Upper lobe of left lung (tissue), 6 donors: ENCODE measurements around the gene EPHB2. TPM values are rescaled to one million over a fixed set of nuclear protein-coding genes. Genes with fewer than 3 reads are reported as not detected.

Experiments
- ATAC-seq, 2 donors: fragments of 200-7000 bp; cut with Tn5 transposase; one replicate each; pipeline ENCODE4 v1.9.1; 2022; ENCODE audit warnings: mild to moderate bottlenecking in 2 of 2, moderate library complexity in 2 of 2; ENCODE audit not compliant: low FRiP score in 2 of 2
- DNase-seq, 2 donors: peaks; one replicate each; pipeline ENCODE4 v3.0.0-alpha.2; 2019 to 2020
- H3K27ac ChIP-seq, 4 donors: fragments of 200-600 bp; sonication (generic); one replicate each; pipeline ENCODE4 v1.5.1; 2016 to 2019
- H3K27me3 ChIP-seq, 4 donors: fragments of 200-600 bp; sonication (generic); one replicate each; pipeline ENCODE4 v1.5.1; 2017 to 2019
- H3K36me3 ChIP-seq, 4 donors: fragments of 200-600 bp; sonication (generic); one replicate each; pipeline ENCODE4 v1.5.1; 2016 to 2019
- H3K4me1 ChIP-seq, 4 donors: fragments of 200-600 bp; sonication (generic); one replicate each; pipeline ENCODE4 v1.5.1; 2018 to 2019
- H3K4me3 ChIP-seq, 4 donors: fragments of 200-600 bp; sonication (generic); one replicate each; pipeline ENCODE4 v1.5.1; 2017 to 2019; ENCODE audit warnings: mild to moderate bottlenecking in 2 of 4, moderate library complexity in 1 of 4
- H3K9me3 ChIP-seq, 4 donors: fragments of 200-600 bp; sonication (generic); one replicate each; pipeline ENCODE4 v1.5.1; 2018 to 2019
- EP300 ChIP-seq, 4 donors: sonication (generic); formaldehyde crosslinking; IDR thresholded peaks; one replicate each; pipeline ENCODE4 v1.5.1; 2017; ENCODE audit warnings: antibody characterized with exemption in 4 of 4, control low read depth in 2 of 4
- POLR2A ChIP-seq, 4 donors: fragments of 450-650 bp; IDR thresholded peaks; one replicate each; pipeline ENCODE4 v1.5.1; 2016 to 2017; ENCODE audit warnings: antibody characterized with exemption in 4 of 4, mild to moderate bottlenecking in 2 of 4
- POLR2AphosphoS5 ChIP-seq, 2 donors: sonication (generic); formaldehyde crosslinking; IDR thresholded peaks; one replicate each; pipeline ENCODE4 v1.5.1; 2017; ENCODE audit warnings: antibody characterized with exemption in 2 of 2
- WGBS, 2 donors: methylation state at CpG; one replicate each; pipeline ENCODE4 v1.1.5; 2017 to 2018; 5-methylcytosine and 5-hydroxymethylcytosine counted together
- total RNA-seq, 6 donors: library from RNA; depleted of rRNA in 4 of 6; stranded (reverse); fragments of >200 nt in 4 of 6; gene quantifications; one replicate each; pipeline versions ENCODE4 v1.1.0 to v1.2.1, GENCODE V29; 2016 to 2021
- TF ChIP-seq, protein P1 (sequence below), 6 experiments: fragments of 450-650 bp in 4 of 6; fragments of 200-600 bp in 2 of 6; sonication (generic) in 2 of 6; IDR thresholded peaks; one replicate each; pipeline ENCODE4 v1.5.1; 2016 to 2019; ENCODE audit warnings: antibody characterized with exemption in 6 of 6
- donor health status: DM: no; HTN: no; CAD: no; lungs with moderate emphysema.
- donor health status: DM: no; HTN: yes; CAD: no; lungs with severe emphysema.

The EPHB2 gene
- total RNA-seq, 6 donors from 2014 or later: 1.0 to 8.8 (median 5.6) TPM

DNA sequence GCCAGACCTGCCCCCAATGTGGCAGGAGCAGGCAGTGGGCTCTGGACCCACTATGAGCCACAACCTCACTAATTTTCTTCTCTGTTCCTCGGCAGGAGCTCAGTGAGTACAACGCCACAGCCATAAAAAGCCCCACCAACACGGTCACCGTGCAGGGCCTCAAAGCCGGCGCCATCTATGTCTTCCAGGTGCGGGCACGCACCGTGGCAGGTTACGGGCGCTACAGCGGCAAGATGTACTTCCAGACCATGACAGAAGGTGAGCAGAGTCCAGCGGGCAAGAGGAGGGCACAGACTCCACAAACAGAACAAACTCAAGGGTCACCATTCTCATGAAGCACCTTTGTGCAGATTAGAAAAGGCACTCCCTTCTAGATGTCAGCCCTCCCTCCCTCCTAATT is 182.2 kb downstream of the EPHB2 start:
- no peak overlapping the region for H3K4me3 ChIP-seq
- H3K4me1 ChIP-seq: no peaks in the 10 kb centered on the region
- H3K27me3 ChIP-seq: no peaks in the 10 kb centered on the region
- no peak overlapping the region for H3K27ac ChIP-seq
- peak in 1 of 2 donors; percentile 50 for DNase-seq
- no peak for ATAC-seq
- H3K36me3 ChIP-seq: no peaks in the 10 kb centered on the region
- TF ChIP-seq POLR2A (IDR thresholded peaks at IDR 0.05) (no peak), POLR2AphosphoS5 (IDR thresholded peaks at IDR 0.05) (no peak), EP300 (IDR thresholded peaks at IDR 0.05) (no peak)
- TF ChIP-seq, protein P1, sequence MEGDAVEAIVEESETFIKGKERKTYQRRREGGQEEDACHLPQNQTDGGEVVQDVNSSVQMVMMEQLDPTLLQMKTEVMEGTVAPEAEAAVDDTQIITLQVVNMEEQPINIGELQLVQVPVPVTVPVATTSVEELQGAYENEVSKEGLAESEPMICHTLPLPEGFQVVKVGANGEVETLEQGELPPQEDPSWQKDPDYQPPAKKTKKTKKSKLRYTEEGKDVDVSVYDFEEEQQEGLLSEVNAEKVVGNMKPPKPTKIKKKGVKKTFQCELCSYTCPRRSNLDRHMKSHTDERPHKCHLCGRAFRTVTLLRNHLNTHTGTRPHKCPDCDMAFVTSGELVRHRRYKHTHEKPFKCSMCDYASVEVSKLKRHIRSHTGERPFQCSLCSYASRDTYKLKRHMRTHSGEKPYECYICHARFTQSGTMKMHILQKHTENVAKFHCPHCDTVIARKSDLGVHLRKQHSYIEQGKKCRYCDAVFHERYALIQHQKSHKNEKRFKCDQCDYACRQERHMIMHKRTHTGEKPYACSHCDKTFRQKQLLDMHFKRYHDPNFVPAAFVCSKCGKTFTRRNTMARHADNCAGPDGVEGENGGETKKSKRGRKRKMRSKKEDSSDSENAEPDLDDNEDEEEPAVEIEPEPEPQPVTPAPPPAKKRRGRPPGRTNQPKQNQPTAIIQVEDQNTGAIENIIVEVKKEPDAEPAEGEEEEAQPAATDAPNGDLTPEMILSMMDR (IDR thresholded peaks at IDR 0.05): no peak
- no peaks in the 10 kb centered on the region for H3K9me3 ChIP-seq
- 91 to 97% methylated on average over 11 to 13 of the region's 13 CpGs for WGBS, 2 donors

DNA sequence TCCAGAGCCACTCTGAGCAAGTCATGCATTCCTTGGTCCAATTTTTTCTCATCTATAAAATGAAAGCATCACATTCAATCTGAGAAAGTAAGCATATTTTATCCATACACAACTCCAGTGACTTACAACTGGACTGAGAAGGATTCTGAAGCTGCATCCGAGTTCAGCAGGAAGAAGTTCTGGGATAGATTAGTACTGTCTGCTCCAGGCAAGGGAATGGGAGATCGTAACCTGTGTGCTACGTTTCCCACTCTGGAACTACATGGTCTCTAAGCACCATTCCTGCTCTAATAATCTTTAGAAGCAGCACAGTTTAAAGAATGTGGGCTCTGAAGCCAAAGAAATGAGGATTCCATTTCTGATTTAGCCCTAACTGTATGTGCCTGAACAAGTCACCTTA is 182.7 kb downstream of the EPHB2 start:
- TF ChIP-seq, protein P1 (IDR thresholded peaks at IDR 0.05): no peak
- no peak for TF ChIP-seq POLR2A (IDR thresholded peaks at IDR 0.05)
- TF ChIP-seq EP300 (IDR thresholded peaks at IDR 0.05): no peak
- no peak for TF ChIP-seq POLR2AphosphoS5 (IDR thresholded peaks at IDR 0.05)
- no peak overlapping the region for H3K27ac ChIP-seq
- H3K4me3 ChIP-seq: no peak overlapping the region
- H3K9me3 ChIP-seq: no peaks in the 10 kb centered on the region
- H3K4me1 ChIP-seq: no peaks in the 10 kb centered on the region
- WGBS, 2 donors: 85 to 90% methylated on average over 3 of the region's 3 CpGs
- no peaks in the 10 kb centered on the region for H3K36me3 ChIP-seq
- ATAC-seq: no peak
- H3K27me3 ChIP-seq: no peaks in the 10 kb centered on the region
- no peak for DNase-seq

DNA sequence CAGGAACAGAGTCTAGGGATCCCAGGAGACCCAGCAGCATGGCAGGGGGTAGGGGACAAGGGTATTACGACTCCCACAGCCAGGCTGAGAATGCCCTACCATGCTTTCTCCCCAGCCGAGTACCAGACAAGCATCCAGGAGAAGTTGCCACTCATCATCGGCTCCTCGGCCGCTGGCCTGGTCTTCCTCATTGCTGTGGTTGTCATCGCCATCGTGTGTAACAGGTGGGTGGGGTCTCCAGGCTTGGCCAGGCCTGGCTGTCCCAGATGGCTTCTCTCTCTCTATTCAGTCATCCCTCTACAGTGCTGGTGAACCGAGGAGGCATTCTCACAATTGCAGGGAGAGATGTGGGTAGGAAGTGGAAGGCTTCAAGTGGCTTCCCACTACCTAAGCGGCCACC is 184.7 kb downstream of the EPHB2 start:
- ATAC-seq (no peak), DNase-seq (no peak)
- no peaks in the 10 kb centered on the region for H3K9me3 ChIP-seq
- 85 to 100% methylated on average over 1 to 9 of the region's 9 CpGs for WGBS, 2 donors
- no peak overlapping the region for H3K27ac ChIP-seq
- TF ChIP-seq POLR2AphosphoS5 (IDR thresholded peaks at IDR 0.05) (no peak), POLR2A (IDR thresholded peaks at IDR 0.05) (no peak), EP300 (IDR thresholded peaks at IDR 0.05) (no peak)
- TF ChIP-seq, protein P1 (IDR thresholded peaks at IDR 0.05): no peak
- no peaks in the 10 kb centered on the region for H3K36me3 ChIP-seq
- no peaks in the 10 kb centered on the region for H3K4me1 ChIP-seq
- H3K4me3 ChIP-seq: no peak overlapping the region
- H3K27me3 ChIP-seq: no peaks in the 10 kb centered on the region

DNA sequence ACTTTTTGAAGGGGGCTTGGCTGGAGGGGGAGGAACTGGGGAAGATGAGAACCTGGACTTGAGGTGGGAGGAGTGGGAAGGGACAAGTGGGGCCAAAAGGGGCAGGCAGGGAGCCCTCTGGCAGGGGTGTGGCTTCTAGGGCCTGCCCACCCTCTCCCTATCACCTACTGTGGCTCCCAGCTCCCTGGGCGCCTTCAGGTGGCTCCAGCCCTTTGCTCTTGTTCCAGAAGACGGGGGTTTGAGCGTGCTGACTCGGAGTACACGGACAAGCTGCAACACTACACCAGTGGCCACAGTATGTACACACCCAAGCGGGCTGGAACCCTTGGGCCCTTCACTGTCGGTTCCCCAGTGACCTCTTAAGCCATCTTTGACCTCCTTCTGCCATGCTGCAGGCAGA is 185.5 kb downstream of the EPHB2 start:
- no peaks in the 10 kb centered on the region for H3K4me1 ChIP-seq
- H3K4me3 ChIP-seq: no peak overlapping the region
- 81 to 84% methylated on average over 7 of the region's 7 CpGs for WGBS, 2 donors
- no peak overlapping the region for H3K27ac ChIP-seq
- no peaks in the 10 kb centered on the region for H3K27me3 ChIP-seq
- H3K9me3 ChIP-seq: no peaks in the 10 kb centered on the region
- ATAC-seq: no peak
- DNase-seq: no peak
- no peak for TF ChIP-seq POLR2A (IDR thresholded peaks at IDR 0.05)
- TF ChIP-seq EP300 (IDR thresholded peaks at IDR 0.05): no peak
- no peak for TF ChIP-seq POLR2AphosphoS5 (IDR thresholded peaks at IDR 0.05)
- TF ChIP-seq, protein P1 (IDR thresholded peaks at IDR 0.05): no peak
- H3K36me3 ChIP-seq: no peaks in the 10 kb centered on the region

DNA sequence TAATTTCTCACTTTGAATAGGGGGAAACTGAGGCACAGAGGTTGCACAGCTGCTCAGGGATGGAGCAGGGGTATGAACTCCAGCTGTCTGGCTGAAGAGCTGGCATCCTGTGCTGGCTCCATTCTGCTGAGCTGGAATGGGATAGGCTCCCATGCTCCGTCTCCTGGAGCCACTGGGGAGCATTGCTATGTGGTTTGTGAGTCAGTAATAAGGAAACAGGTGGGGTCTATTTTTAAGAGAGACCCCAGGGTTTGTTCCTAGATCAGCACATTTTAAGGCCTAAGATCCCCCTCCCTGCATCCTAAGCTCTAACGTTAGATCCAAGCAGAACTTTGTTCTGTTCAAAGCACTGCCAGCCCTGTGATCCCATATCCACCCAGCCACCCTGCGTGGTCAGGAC is 189.8 kb downstream of the EPHB2 start:
- no peak overlapping the region for H3K4me3 ChIP-seq
- TF ChIP-seq EP300 (IDR thresholded peaks at IDR 0.05) (no peak), POLR2AphosphoS5 (IDR thresholded peaks at IDR 0.05) (no peak), POLR2A (IDR thresholded peaks at IDR 0.05) (no peak)
- TF ChIP-seq, protein P1 (IDR thresholded peaks at IDR 0.05): no peak
- H3K36me3 ChIP-seq: no peaks in the 10 kb centered on the region
- ATAC-seq: no peak
- no peak for DNase-seq
- H3K9me3 ChIP-seq: no peaks in the 10 kb centered on the region
- no peaks in the 10 kb centered on the region for H3K4me1 ChIP-seq
- no peaks in the 10 kb centered on the region for H3K27me3 ChIP-seq
- WGBS, 2 donors: 59 to 72% methylated on average over 3 of the region's 3 CpGs
- H3K27ac ChIP-seq: no peak overlapping the region
